GM21360 (cell line): ENCODE data around the gene HCN3.
"Not testable (repeated sequence)": the region's sequence is repeated elsewhere in the genome, so short reads cannot be mapped to it uniquely, and the experiment has no call there.

Experiments
- ATAC-seq: cut with Tn5 transposase; IDR thresholded peaks from one replicate; pipeline ENCODE4 v1.9.1; 2021; ENCODE audit warnings: mild to moderate bottlenecking, moderate library complexity; ENCODE audit not compliant: unreplicated experiment

HCN3 gene

DNA sequence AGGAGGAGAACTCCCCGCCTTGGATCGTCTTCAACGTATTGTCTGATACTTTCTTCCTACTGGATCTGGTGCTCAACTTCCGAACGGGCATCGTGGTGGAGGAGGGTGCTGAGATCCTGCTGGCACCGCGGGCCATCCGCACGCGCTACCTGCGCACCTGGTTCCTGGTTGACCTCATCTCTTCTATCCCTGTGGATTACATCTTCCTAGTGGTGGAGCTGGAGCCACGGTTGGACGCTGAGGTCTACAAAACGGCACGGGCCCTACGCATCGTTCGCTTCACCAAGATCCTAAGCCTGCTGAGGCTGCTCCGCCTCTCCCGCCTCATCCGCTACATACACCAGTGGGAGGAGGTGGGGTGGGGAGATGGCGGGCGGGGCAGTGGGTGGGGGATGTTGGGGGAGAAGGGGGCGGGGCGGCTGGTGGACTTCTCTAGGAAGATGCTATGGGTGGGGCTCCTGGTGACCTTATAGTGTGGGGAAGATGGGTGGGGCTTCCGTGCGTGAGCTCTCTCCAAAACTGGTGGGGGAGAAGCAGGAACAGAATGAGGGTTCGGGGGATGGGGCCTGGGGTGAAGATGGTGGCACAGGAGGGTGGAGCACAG lies 5.3 kb downstream of the HCN3 start:
- no peak for ATAC-seq

DNA sequence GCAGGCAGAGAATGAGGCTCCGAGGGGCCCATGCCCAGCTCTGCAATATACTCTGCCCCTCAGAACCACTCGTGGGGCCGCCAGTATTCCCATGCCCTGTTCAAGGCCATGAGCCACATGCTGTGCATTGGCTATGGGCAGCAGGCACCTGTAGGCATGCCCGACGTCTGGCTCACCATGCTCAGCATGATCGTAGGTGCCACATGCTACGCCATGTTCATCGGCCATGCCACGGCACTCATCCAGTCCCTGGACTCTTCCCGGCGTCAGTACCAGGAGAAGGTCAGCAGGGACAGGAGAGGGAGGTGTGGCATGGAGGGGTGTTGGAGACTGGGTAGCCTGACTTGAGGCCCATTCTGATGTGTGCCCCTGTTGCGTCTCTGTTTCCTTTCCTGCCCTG lies 7.2 kb downstream of the HCN3 start:
- no peak for ATAC-seq

DNA sequence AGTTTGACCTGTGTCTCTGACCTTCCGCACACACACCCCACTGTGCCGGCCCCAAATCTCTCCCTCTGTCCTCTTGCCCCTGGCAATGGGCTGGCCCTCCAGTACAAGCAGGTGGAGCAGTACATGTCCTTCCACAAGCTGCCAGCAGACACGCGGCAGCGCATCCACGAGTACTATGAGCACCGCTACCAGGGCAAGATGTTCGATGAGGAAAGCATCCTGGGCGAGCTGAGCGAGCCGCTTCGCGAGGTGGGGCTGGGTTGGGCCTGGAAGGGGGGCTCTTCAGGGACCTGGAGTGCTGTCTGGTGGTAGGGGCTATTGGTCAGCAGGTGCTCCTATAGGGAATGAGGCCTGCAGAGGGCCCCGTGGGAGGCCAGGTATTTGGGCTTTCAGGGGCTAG lies 7.8 kb downstream of the HCN3 start:
- no peak for ATAC-seq

DNA sequence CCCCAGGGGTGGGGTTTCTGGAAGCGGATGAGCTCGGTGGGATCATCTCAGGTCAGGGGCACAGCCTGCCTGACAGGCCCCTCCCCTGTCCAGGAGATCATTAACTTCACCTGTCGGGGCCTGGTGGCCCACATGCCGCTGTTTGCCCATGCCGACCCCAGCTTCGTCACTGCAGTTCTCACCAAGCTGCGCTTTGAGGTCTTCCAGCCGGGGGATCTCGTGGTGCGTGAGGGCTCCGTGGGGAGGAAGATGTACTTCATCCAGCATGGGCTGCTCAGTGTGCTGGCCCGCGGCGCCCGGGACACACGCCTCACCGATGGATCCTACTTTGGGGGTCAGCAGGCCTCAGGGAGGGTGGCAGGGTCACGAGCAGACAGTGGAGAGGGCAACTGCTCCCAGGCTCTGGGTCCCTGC lies 8.4 kb downstream of the HCN3 start:
- ATAC-seq: no peak

DNA sequence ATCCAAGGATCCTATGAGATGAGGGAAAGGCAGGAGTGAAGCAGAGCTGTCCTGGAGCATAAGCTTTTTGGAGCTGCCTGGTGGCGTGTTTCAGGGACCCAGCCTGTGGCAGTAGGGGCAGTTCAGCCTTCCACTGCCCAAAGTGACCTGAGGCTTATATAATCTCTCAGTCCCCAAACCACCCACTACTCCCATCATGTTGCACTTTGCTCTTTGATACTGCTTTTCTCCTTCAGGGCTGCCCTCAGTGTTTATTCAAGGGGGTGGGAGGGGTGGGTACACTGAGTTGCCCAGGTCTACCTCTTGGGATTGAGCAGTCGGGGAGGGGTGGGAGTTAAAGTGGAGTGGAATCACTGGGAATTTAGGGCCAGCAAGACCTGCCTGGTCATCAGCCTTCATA lies 9.3 kb downstream of the HCN3 start:
- ATAC-seq: no peak

GRCh38 chr1:155287987-155288543 lies 10.8 kb downstream of the HCN3 start:
- no peak for ATAC-seq

- ATAC-seq: not testable (repeated sequence)
These were observed 13.7 kb downstream of the HCN3 start for GRCh38 chr1:155291006-155291405.

GRCh38 chr1:155293086-155293749 lies 16.0 kb downstream of the HCN3 start:
- ATAC-seq: no peak

GRCh38 chr1:155294520-155295182 lies 17.4 kb downstream of the HCN3 start:
- ATAC-seq: no peak

- no peak for ATAC-seq
These were observed 18.1 kb downstream of the HCN3 start for GRCh38 chr1:155295183-155295941.

- no peak for ATAC-seq
These were observed 18.6 kb downstream of the HCN3 start for GRCh38 chr1:155295942-155296267.

- no peak for ATAC-seq
These were observed 19.4 kb downstream of the HCN3 start for GRCh38 chr1:155296661-155297060.

DNA sequence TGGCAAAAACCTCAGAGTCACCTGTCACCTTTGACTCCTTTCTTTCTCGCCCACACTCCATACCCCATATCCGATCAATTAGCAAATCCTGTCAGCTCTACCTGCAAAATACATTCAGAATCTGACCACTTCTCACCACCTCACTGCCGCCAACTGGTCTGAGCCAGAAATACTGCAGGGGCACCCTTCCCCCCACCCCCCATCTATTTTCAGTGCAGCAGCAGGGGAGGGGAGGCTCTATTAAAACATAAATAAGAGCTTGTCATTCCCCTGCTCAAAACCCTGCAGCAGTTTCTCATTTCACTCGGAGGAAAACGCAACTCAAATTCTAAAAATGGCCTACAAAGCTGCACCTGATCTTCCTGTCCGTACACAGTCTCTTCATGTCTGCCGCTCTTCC lies 20.1 kb downstream of the HCN3 start:
- ATAC-seq: no peak

DNA sequence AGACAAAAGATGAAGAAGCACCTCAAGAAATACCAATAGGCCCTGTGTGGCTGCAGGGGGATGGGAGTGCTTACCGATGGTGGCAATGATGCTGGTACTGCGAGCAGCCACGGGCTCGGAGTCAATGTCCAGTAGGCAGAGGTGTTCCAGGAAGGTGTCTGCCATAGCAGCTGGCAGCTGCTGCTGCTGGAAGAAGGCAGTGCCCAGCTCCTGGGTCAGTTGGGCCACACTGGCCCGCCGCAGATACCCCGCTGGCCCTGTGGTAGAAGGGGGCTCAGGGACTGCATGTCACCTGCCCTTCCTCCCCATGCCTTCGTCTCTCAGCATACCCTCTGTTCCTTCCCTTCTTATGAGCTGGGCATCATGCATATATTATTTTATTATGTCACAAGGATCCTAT lies 22.8 kb downstream of the HCN3 start:
- no peak for ATAC-seq

GRCh38 chr1:155300553-155301329 lies 23.5 kb downstream of the HCN3 start:
- ATAC-seq: no peak

DNA sequence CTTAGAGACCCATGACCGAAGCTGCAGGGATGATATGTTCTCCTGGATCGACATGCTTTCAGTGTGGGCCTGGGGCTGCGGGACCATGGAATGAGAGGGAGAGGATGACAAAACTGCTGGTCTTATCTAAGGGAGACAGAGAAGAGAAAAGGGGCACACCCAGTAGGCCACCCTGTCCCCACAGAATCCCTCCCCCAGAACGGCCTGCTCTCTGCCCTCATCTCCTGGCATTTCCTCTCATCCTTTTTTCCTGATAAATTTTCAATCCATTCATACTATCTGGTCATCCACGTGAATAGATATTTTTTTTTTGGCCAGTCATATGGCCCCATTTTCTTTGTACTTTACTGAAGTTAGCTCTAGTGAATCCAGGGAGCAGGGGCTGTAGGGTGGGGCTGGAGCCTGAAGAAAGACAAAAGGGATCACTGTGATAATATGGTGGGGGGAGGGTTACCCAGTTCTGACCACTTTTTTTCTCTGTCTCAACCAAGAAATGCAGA lies 24.1 kb downstream of the HCN3 start, which contains the start of gene PKLR:
PKLR (minus strand) TSS at position 97 of the 500 bp plus-strand sequence; CDS start at position 54, 43 bp downstream.
- no peak for ATAC-seq

DNA sequence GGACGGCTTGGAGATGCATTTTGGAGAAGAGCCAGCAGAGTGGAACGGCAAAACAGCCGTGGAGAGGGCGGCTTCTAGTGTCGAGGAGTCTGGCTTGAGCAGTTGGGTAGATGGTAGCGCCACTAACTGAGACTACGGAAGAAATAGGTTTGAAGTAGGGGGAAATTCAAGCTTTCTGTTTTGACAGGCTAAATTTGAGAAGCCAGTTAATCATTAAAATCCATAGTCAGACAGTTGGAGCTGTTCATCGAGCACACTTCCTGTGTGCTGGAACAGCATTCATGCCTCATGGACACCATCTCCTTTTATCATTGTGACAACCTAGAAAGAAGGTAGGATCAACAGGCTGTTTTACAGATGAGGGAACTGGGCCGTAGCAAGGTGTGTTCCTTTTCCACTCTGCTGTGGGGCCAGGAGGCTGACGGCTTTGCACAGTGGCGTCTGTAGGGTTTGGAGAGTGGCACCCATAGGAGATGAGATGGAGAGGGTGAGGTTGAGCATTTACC lies 27.3 kb downstream of the HCN3 start:
- ATAC-seq: no peak

GRCh38 chr1:155305881-155306391 lies 28.7 kb downstream of the HCN3 start:
- ATAC-seq: no peak

DNA sequence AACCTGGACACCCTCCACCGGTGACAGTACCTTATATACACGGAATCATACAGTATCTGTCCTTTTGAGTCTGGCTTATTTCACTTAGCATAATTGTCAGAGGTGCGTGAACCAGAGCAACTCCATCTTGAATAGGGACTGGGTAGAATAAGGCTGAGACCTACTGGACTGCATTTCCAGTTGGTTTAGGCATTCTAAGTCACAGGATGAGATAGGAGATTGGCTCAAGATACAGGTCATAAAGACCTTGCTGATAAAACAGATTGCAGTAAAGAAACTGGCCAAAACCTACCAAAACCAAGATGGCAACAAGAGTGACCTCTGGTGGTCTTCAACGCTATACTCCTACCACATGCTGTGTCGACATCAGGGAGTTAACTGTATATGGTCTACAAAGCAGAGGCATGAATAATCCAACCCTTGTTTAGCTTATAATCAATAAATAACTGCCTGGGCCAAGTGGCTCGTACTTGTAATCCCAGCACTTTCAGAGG lies 30.0 kb downstream of the HCN3 start:
- no peak for ATAC-seq
